Lung microvascular endothelial cell (primary cell): ENCODE results near the gene ZC3H12C. TPM values are rescaled to one million over a fixed set of nuclear protein-coding genes. Genes with fewer than 3 reads are reported as not detected.
A peak's percentile ranks its signal among the peaks of the same experiment; 100 is the strongest.

Experiments
- DNase-seq, 2 donors: peaks; one replicate each; pipeline versions ENCODE4 v3.0.0 to v3.0.0-alpha.2; 2010; ENCODE audit warnings: low read depth in 2 of 2
- total RNA-seq: library from RNA; depleted of rRNA; stranded (reverse); fragments of >200 nt; gene quantifications from 2 replicates; pipeline ENCODE4 v1.2.1, GENCODE V29; 2014

ZC3H12C gene
- total RNA-seq, 1 donor from 2014 or later, result 13.7 TPM

GRCh38 chr11:110147962-110148709, 54.9 kb downstream of the ZC3H12C start:
- peak; percentile 33 to 66 for DNase-seq

GRCh38 chr11:110148775-110149744, 55.9 kb downstream of the ZC3H12C start:
- peak; percentile 76 to 81 for DNase-seq

GRCh38 chr11:110152199-110152598, 59.0 kb downstream of the ZC3H12C start:
- DNase-seq, result no peak

DNA sequence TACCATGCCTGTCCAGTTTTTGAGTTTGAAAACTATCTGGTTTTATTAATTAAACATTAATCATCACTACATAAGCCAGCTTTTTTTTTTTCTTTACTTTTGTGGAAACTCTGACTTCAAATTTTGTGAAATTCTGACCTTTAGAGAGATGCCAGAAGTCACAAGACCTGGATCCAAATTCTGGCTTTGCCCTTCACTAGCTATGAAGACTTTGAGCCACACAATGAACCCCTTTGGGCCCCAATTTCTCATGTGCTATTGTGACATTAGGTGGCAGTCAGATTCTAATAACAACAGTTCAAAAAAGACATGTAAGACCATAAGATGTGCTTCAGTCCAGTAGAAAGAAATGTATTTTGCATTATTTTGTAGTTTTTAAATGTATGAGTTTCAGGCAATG, 60.3 kb downstream of the ZC3H12C start:
- no peak for DNase-seq

DNA sequence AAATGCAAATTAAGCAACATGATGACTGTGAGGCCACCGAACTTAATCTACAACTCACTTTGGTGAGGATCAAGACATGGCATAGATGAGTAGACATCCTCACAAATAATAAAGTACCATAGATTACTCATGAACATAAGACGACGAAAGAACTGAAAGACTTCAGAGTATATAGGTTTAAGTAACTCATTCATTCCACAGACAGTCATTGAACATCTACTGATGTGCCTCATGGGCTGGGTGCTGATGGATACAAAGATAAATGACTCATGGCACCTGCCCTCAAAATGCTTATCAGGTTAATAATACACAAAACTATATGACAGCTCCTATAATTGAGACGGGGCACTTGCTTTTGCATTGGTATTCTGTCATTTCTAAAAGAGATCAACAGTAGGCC, 63.3 kb downstream of the ZC3H12C start:
- no peak for DNase-seq

DNA sequence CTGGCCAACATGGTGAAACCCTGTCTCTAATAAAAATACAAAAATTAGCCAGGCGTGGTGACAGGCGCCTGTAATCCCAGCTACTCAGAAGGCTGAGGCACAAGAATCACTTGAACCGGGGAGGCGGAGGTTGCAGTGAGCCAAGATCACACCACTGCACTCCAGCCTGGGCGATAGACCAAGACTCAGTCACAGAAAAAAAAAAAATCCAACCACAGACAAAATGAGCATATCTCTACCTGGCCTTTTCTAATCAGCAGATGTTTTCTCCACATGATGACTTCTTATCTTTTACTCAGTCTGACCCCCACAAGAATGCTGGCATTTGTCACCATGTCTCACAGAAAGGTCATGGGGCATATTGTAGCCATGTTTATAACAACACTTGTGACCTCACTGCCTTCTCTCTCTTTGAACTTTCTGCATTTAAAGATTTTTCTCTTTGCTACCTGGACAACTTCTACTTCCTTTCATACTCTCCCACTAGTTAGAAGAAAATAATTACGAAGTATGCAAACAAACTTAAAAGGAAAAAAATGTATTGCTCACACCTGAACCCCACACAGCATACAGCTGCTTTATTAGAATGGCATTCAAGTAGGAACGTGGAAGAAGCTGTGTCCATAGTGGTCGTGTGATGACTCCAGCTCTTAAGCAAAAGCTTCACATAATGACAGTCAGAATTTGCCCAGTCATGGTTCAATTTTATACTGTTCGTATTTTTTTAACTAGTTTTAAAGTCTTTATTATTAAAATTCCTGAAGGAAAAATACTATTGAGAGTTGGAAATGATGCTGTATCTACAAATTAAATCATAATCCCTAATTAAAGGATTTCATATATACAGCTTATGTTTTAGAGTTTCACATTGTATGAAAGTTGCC, 65.4 kb downstream of the ZC3H12C start:
- DNase-seq, result no peak

GRCh38 chr11:110159476-110159875, 66.3 kb downstream of the ZC3H12C start:
- no peak for DNase-seq

DNA sequence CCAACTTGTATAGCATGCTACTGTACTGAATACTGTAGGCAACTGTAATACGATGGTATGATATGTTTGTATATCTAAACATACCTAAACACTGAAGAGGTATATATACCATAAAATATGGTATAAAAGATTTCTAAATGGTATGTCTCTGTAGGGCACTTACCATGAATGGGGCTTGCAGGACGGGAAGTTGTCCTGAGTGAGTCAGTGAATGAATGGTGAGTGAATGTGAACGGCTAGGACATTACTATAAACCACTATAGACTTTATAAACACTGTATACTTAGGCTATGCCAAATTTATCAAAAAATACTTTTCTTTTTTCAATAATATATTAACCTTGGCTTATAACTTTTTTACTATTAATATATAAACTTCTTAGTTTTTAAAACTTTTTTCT, 66.8 kb downstream of the ZC3H12C start:
- peak; percentile 43 to 64 for DNase-seq

DNA sequence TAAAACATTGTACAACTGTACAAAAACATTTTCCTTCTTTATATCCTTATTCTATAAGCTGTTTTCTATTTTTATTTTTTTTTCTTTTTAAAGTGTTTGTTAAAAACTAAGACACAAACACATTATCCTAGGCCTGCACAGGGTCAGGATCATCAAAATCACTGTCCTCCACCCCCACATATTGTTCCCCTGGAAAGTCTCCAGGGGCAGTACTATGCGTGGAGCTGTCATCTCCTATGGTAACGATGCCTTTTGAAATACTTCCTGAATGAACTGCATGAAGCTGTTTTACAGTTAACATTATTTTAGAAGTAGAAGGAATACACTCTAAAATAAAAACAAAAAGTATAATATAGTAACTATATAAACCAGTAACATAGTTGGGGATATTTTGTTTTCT, 67.2 kb downstream of the ZC3H12C start:
- peak in 1 of 2 donors; percentile 22 for DNase-seq

DNA sequence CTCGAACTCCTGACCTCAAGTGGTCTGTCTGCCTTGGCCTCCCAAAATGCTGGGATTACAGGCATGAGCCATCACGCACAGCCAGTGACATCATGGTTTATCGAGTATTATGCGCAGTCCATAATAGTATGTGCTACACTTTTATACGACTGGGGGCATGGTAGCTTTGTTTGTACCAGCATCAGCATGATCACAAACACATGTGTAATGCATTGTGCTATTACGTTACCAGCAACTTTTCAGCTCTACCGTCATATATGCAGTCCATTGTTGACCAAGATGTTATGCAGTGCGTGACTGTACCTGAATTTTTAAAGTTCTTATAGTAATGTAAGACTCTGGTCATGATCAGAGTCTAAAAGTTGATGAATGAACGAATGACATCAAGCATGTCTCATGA, 67.9 kb downstream of the ZC3H12C start:
- DNase-seq, result no peak

- no peak for DNase-seq
Observed at GRCh38 chr11:110162216-110162615, 69.0 kb downstream of the ZC3H12C start.

GRCh38 chr11:110165039-110165925, 72.1 kb downstream of the ZC3H12C start:
- DNase-seq, result no peak

- no peak for DNase-seq
Observed at GRCh38 chr11:110168033-110168803, 75.0 kb downstream of the ZC3H12C start.

GRCh38 chr11:110169738-110170137, 76.5 kb downstream of the ZC3H12C start:
- no peak for DNase-seq

- no peak for DNase-seq
Observed at GRCh38 chr11:110172468-110173065, 79.4 kb downstream of the ZC3H12C start.

DNA sequence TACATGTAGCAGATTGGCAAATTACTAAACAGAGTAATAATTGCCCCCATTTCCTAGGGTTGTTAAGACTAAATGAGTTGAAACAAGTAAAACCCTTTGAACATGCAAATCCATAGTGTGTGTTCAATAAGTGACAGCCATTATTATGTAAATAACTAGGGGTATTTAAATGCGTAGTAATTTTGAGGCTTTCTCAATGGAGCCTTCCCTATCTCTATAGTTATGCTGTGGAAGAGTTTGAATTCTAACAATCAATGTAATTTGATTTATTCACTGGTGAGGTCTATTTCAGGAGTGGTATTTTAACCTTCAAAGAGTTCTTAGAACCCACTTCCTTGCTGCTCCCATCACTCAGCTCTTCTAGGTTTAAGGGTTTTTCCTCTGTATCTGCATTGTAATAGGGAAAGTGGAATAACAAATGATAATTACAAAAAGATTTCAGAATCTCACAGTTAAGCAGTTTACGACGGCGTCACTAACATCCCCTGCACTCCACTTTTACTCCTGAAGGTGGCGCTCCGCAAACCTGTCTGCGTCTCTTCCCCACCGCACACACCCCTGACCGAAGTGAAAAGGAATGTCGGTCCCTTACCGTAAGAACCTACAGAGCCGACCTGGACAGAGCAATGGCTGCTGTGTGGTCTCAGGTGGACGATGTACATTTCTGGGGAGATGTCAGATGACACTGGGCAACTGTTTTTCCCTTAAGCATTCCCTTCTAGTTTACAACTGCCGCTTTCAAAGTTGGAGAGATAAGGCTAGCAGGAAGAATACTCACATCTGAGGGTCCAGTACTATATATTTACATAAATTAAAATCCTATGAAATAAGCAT, 80.8 kb downstream of the ZC3H12C start:
- peak; percentile 75 to 81 for DNase-seq

DNA sequence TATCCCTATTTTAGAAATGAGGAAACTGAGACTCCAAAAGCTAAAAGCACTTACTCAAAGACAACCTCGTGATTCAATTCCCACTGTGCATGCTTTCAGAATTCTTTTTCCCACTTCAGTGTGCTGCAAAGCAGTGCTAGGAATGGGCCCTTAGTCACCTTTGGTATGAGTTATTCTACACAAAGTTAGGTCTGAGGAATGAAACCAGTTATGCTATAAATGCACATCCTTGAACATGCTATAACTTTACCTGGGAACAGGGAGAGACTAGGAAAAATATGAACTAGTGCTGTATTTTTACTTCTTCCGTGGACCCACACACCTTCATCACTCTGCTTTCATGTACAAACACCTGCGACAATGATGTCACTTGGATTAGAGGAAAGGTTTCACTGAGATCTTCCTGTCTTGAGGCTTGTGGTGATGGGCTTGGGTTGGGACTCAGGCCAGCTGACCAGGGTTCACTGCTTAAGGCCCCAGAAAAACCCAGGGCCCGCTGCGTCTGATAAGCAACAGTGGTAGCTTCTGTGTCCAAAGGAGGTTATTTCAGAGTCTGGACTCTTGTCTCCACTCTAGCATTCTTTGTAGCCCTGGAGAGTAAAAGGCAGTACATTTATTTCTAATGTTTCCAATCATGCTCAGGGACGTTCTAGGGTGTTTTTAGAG, 81.6 kb downstream of the ZC3H12C start:
- no peak for DNase-seq
